Measurements from ENCODE around the gene LIN37. TPM values are rescaled to one million over a fixed set of nuclear protein-coding genes. Genes with fewer than 3 reads are reported as not detected.
"Not testable (repeated sequence)": the region's sequence is repeated elsewhere in the genome, so short reads cannot be mapped to it uniquely, and the experiment has no call there.

LIN37 gene
- polyA plus RNA-seq, 1 donor (not counting 4 experiments of a cell fraction or from before 2014, with no cell fraction given): 6.7 TPM

- Histone ChIP-seq H3K79me2 (ENCODE audit: control insufficient read depth, insufficient read depth, low read length) (peaks cover 47% of the 10 kb centered on the region), H3K9ac (ENCODE audit: control insufficient read depth, extremely low read depth, insufficient read depth, low read length) (no peak overlapping the region), H4K20me1 (ENCODE audit: control insufficient read depth, extremely low read depth, insufficient read depth, low read length) (peaks cover 4% of the 10 kb centered on the region), H3K4me2 (ENCODE audit: control insufficient read depth, extremely low read depth, insufficient read depth, low read depth, low read length) (no peak overlapping the region), H3K27ac (ENCODE audit: control insufficient read depth, insufficient read depth, low read length) (no peak overlapping the region), H3K27me3 (ENCODE audit: control insufficient read depth, extremely low read depth, insufficient read depth, low read length) (no peaks in the 10 kb centered on the region), H3K36me3 (ENCODE audit: control insufficient read depth in 2 of 2, extremely low read depth in 1 of 2, insufficient read depth in 2 of 2, low read length in 2 of 2) (peaks cover 49 to 50% of the 10 kb centered on the region in 2 experiments), H2AFZ (ENCODE audit: control insufficient read depth, low read length) (no peak overlapping the region), H3K9me1 (ENCODE audit: control insufficient read depth, extremely low read depth, insufficient read depth, low read length) (no peaks in the 10 kb centered on the region), H3K9me3 (ENCODE audit: control insufficient read depth, low read depth, low read length) (no peaks in the 10 kb centered on the region), H3K4me3 (ENCODE audit: control insufficient read depth in 2 of 3, extremely low read depth in 1 of 3, insufficient read depth in 2 of 3, low read depth in 1 of 3, low read length in 3 of 3) (no peak overlapping the region), H3K4me1 (ENCODE audit: control insufficient read depth, extremely low read depth, insufficient read depth, low read length) (peaks cover 8% of the 10 kb centered on the region)
- no peak for FAIRE-seq
- no peak for TF ChIP-seq EZH2 (IDR thresholded peaks at IDR 0.05; ENCODE audit: low read length)
- TF ChIP-seq, protein P1, sequence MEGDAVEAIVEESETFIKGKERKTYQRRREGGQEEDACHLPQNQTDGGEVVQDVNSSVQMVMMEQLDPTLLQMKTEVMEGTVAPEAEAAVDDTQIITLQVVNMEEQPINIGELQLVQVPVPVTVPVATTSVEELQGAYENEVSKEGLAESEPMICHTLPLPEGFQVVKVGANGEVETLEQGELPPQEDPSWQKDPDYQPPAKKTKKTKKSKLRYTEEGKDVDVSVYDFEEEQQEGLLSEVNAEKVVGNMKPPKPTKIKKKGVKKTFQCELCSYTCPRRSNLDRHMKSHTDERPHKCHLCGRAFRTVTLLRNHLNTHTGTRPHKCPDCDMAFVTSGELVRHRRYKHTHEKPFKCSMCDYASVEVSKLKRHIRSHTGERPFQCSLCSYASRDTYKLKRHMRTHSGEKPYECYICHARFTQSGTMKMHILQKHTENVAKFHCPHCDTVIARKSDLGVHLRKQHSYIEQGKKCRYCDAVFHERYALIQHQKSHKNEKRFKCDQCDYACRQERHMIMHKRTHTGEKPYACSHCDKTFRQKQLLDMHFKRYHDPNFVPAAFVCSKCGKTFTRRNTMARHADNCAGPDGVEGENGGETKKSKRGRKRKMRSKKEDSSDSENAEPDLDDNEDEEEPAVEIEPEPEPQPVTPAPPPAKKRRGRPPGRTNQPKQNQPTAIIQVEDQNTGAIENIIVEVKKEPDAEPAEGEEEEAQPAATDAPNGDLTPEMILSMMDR (optimal IDR thresholded peaks at IDR 0.05 in 1 of 3, IDR thresholded peaks at IDR 0.05 in 1 of 3, conservative IDR thresholded peaks at IDR 0.05 in 1 of 3; ENCODE audit: extremely low read depth in 1 of 3, insufficient read depth in 2 of 3, low read length in 3 of 3): no peak
- DNase-seq (ENCODE audit: low read depth, low spot score): no peak
- dilution Hi-C loops (cut with MboI; ENCODE audit: extremely low pct_ligation_motif_present, low sequenced_read_pairs): no loop called here
Observed at GRCh38 chr19:35722897-35723296, 25.5 kb upstream of the LIN37 start.

DNA sequence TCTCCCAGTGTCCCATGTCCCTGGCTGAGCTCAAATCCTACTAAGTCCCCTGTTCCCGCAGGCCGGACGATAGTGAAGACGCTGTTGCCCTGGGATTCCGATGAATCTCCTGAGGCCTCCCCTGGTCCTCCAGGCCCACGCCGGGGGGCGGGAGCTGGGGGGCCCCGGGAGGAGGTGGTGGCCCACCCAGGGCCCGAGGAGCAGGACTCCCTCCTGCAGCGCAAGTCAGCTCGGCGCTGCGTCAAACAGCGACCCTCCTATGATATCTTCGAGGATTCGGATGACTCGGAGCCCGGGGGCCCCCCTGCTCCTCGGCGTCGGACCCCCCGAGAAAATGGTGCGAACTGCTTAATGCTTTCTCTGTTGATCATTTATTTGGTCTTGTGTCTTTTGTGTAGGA, 24.7 kb upstream of the LIN37 start:
- H3K4me2 ChIP-seq (ENCODE audit: control insufficient read depth, extremely low read depth, insufficient read depth, low read depth, low read length): no peak overlapping the region
- peaks cover 56 to 57% of the 10 kb centered on the region in 2 experiments for H3K36me3 ChIP-seq (ENCODE audit: control insufficient read depth in 2 of 2, extremely low read depth in 1 of 2, insufficient read depth in 2 of 2, low read length in 2 of 2)
- no peaks in the 10 kb centered on the region for H3K9me3 ChIP-seq (ENCODE audit: control insufficient read depth, low read depth, low read length)
- no peak overlapping the region for H3K27ac ChIP-seq (ENCODE audit: control insufficient read depth, insufficient read depth, low read length)
- dilution Hi-C loops (cut with MboI; ENCODE audit: extremely low pct_ligation_motif_present, low sequenced_read_pairs): no loop called here
- peaks cover 8% of the 10 kb centered on the region for H3K4me1 ChIP-seq (ENCODE audit: control insufficient read depth, extremely low read depth, insufficient read depth, low read length)
- H4K20me1 ChIP-seq (ENCODE audit: control insufficient read depth, extremely low read depth, insufficient read depth, low read length): peaks cover 4% of the 10 kb centered on the region
- no peaks in the 10 kb centered on the region for H3K9me1 ChIP-seq (ENCODE audit: control insufficient read depth, extremely low read depth, insufficient read depth, low read length)
- H3K4me3 ChIP-seq (ENCODE audit: control insufficient read depth in 2 of 3, extremely low read depth in 1 of 3, insufficient read depth in 2 of 3, low read depth in 1 of 3, low read length in 3 of 3): no peak overlapping the region
- H2AFZ ChIP-seq (ENCODE audit: control insufficient read depth, low read length): no peak overlapping the region
- DNase-seq (ENCODE audit: low read depth, low spot score) (no peak), FAIRE-seq (no peak)
- no peaks in the 10 kb centered on the region for H3K27me3 ChIP-seq (ENCODE audit: control insufficient read depth, extremely low read depth, insufficient read depth, low read length)
- H3K9ac ChIP-seq (ENCODE audit: control insufficient read depth, extremely low read depth, insufficient read depth, low read length): no peak overlapping the region
- TF ChIP-seq, protein P1 (optimal IDR thresholded peaks at IDR 0.05 in 1 of 3, IDR thresholded peaks at IDR 0.05 in 1 of 3, conservative IDR thresholded peaks at IDR 0.05 in 1 of 3; ENCODE audit: extremely low read depth in 1 of 3, insufficient read depth in 2 of 3, low read length in 3 of 3): no peak
- no peak for TF ChIP-seq EZH2 (IDR thresholded peaks at IDR 0.05; ENCODE audit: low read length)
- H3K79me2 ChIP-seq (ENCODE audit: control insufficient read depth, insufficient read depth, low read length): peaks cover 42% of the 10 kb centered on the region

DNA sequence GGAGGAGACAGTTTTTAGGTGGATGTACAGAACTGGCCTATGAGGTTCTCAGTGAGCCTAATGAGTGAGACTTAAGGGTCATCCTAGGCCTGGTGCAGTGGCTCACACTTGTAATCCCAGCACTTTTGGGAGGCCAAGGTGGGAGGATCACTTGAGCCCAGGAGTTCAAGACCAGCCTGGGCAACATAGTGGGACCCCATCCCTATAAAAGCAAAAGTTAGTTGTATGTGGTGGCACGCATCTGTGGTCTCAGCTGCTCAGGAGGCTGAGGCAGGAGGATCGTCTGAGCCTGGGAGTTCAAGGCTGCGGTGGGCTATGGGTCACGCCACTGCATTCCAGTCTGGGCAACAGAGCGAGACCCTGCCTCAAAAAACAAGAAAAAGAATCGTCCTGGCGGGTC, 24.2 kb upstream of the LIN37 start:
- H3K4me1 ChIP-seq (ENCODE audit: control insufficient read depth, extremely low read depth, insufficient read depth, low read length); H3K9ac ChIP-seq (ENCODE audit: control insufficient read depth, extremely low read depth, insufficient read depth, low read length); H3K9me1 ChIP-seq (ENCODE audit: control insufficient read depth, extremely low read depth, insufficient read depth, low read length); H3K4me2 ChIP-seq (ENCODE audit: control insufficient read depth, extremely low read depth, insufficient read depth, low read depth, low read length); DNase-seq (ENCODE audit: low read depth, low spot score); H3K9me3 ChIP-seq (ENCODE audit: control insufficient read depth, low read depth, low read length); dilution Hi-C loops (cut with MboI; ENCODE audit: extremely low pct_ligation_motif_present, low sequenced_read_pairs); H3K27ac ChIP-seq (ENCODE audit: control insufficient read depth, insufficient read depth, low read length); H4K20me1 ChIP-seq (ENCODE audit: control insufficient read depth, extremely low read depth, insufficient read depth, low read length); H3K27me3 ChIP-seq (ENCODE audit: control insufficient read depth, extremely low read depth, insufficient read depth, low read length); H2AFZ ChIP-seq (ENCODE audit: control insufficient read depth, low read length); FAIRE-seq; H3K4me3 ChIP-seq (ENCODE audit: control insufficient read depth in 2 of 3, extremely low read depth in 1 of 3, insufficient read depth in 2 of 3, low read depth in 1 of 3, low read length in 3 of 3): not testable (repeated sequence)
- peaks cover 60 to 62% of the 10 kb centered on the region in 2 experiments for H3K36me3 ChIP-seq (ENCODE audit: control insufficient read depth in 2 of 2, extremely low read depth in 1 of 2, insufficient read depth in 2 of 2, low read length in 2 of 2)
- peaks cover 37% of the 10 kb centered on the region for H3K79me2 ChIP-seq (ENCODE audit: control insufficient read depth, insufficient read depth, low read length)
